ENCODE results near the gene SHANK3.

The SHANK3 gene

DNA sequence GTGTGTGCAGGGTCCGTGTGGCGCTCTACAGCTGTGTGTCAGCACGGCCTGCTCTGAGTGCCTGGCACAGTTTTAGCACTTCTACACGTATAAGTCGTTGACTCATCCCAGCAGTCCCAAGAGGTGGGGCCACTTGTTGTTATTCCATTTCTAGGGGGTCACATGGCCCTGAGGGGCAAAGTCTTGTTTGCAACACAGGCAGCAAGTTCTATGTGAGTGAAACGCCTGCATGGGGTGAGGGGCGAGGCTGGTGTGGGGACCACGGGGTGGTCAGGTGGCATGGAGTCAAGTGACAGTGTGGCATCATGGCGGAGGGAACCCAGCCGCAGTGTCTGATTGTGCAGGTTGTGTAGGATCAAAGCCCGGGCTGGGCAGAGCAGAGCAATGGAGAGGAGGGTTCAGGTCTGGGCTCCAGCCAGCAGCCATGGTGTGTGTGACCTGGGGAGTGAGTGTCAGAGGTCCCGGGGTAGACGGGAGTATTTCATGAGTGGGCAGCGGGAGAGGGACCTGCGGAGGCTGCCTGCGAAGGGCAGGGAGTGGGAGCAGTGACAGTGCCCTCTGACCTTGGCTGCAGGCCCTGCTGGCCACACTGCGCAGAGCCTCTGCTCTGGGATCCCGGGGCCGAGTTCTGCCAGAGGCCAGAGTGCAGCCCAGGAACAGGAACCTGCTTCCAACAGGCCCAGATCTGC, 27.9 kb downstream of the SHANK3 start:
- DNase-seq, result no peak

DNA sequence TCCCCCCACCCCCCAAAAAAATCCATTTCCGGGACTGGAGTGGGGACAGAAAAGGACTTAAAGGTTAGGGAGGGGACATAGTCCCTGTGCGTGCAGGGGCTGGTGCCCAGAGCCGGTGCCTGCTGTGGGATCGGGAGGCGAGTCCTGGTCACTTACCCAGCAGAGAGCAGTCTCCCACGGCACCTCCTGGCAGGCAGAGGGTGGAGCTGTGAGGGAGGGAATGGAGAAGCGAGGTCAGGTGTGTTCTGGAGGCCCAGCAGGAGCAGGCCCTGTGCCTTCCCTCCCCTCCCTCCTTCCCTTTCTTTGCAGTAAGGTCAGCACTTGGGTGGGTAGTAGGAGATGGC, 28.4 kb downstream of the SHANK3 start:
- DNase-seq, result no peak

DNA sequence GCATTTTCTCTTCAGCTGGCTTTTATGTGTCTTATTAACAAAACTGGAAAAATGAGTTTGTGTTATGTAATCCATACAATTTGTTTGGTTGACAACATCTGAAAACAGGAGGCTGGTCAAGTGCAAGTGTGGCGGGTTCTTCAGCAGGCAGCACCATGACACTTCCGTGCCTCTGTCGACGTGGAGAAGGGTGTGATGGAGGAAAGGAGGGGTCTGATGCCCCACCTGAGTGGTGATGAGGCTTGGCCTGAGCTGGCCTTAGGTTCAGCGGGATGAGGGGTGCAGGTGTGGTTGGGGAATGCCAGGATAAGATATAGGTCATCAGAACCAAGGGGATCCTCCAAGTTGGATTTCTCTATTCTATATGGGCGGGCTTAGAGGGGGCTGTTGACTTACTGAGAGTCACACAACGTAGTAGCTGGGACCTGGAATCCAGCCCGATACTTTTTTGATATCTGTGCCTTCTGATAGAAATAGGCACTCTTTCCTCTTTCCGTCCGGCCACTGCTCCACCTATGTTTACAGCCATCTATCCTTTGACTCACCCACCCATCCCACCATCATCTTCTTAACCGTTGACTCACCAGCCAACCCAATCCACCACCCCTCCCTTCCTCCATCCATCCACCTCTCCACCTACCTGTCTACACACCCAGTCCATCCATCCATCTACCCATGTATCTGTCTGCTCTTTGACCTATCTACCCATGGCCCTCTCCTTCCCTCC, 29.0 kb downstream of the SHANK3 start:
- DNase-seq, result no peak

DNA sequence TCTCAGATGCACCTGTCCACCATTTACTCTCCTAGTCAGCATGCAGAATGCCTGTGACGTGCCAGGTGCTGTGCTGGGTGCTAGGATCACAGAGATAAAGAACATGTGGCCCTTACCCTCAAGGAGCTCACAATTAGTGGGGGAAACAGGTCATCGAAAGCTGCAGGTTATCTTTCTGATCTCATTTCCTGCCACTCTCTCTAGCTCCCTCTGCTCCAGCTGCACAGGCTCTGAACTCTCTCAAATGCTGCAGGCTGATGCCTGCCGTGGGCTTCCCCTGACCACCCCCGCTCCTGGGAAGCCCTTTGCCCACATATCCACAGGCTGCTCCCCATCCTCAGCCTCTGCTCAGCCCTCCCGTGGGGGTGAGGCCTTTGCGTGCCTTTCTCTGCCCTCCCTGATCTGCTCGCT, 29.6 kb downstream of the SHANK3 start:
- DNase-seq, result no peak

DNA sequence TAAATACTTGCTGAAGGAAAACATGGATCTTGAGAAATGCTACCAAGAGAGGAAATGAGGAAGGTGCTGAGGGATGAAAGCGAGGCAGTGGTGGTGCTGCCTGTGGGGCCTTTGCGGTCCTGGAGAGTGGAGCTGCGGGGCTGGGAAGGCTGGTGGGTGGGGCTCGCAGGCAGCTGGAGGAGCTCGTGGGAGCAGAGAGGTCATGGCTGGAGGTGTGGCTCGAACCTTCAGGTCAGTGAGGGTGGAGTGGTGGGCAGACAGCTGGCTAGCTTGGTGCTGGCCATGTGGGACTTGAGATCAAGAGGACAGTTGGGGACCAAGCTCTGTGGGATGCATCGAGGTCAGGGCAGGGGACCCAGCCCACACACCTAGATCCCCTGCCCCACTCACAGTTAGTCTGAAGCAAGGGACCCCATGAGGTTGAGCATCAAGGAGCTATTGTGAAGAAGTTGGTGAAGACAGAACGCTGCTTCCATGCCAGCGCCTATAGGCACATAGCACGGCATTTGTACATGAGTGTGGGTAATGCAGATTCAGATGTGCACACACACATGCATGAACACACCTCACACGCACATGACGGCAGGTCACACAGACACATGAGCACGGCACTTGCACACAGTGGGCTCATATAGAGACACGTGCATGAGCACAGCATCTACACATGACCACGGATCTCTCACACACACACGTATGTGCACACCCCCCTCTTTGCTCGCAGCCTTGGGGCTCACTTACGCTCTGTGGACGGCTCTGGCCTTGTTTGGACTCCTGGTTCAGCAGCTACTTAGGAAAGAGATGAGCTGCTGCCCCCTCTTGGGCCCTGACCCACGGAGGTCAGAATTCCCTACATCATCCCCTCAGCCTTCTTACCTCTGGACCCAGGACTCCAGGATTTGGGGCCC, 30.4 kb downstream of the SHANK3 start:
- DNase-seq, result no peak

GRCh38 chr22:50703726-50704509, 31.3 kb downstream of the SHANK3 start:
- no peak for DNase-seq

GRCh38 chr22:50704510-50705218, 32.0 kb downstream of the SHANK3 start:
- DNase-seq, result no peak

DNA sequence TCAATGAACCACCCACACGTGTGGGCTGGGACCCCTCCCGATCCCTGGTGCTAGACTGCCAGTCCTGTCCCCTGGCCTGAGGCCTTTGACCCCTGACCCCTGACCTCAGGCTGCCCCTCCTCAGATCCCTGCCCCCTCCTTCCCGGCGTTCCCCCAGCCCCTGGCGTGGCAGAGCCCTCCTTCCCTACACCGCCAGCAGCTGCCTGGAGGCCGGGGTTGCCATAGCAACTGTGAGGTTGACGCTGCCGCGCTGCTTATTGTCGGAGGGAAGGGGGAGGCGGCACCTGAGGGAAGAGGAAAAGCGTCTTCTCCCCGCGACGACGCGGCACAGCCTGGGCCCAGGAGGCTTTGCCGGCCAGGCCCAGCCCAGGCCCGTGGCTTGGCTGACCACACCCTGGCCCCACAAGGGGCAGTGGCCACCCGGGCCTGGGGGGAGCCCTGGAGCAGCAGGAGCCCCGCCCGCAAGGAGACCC, 32.6 kb downstream of the SHANK3 start:
- peak; percentile 90 for DNase-seq

- DNase-seq, result no peak
Observed at GRCh38 chr22:50705851-50706351, 33.3 kb downstream of the SHANK3 start.

- no peak for DNase-seq
Observed at GRCh38 chr22:50706481-50707125, 34.0 kb downstream of the SHANK3 start.

- no peak for DNase-seq
Observed at GRCh38 chr22:50708474-50708873, 35.9 kb downstream of the SHANK3 start.

- DNase-seq, result no peak
Observed at GRCh38 chr22:50708996-50709395, 36.4 kb downstream of the SHANK3 start.

GRCh38 chr22:50710221-50710620, 37.6 kb downstream of the SHANK3 start:
- DNase-seq, result no peak

DNA sequence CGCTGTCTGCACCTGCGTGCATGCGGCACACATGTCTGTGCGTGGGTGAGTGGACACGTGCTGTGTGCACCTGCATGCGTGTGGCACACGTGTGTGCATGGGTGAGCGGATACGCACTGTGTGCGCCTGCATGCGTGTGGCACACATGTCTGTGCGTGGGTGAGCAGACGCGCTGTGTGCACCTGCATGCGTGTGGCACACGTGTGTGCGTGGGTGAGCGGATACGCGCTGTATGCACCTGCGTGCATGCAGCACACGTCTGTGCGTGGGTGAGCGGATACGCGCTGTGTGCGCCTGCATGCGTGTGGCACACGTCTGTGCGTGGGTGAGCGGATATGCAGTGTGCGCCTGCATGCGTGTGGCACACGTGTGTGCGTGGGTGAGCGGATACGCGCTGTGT, 38.3 kb downstream of the SHANK3 start:
- no peak for DNase-seq

DNA sequence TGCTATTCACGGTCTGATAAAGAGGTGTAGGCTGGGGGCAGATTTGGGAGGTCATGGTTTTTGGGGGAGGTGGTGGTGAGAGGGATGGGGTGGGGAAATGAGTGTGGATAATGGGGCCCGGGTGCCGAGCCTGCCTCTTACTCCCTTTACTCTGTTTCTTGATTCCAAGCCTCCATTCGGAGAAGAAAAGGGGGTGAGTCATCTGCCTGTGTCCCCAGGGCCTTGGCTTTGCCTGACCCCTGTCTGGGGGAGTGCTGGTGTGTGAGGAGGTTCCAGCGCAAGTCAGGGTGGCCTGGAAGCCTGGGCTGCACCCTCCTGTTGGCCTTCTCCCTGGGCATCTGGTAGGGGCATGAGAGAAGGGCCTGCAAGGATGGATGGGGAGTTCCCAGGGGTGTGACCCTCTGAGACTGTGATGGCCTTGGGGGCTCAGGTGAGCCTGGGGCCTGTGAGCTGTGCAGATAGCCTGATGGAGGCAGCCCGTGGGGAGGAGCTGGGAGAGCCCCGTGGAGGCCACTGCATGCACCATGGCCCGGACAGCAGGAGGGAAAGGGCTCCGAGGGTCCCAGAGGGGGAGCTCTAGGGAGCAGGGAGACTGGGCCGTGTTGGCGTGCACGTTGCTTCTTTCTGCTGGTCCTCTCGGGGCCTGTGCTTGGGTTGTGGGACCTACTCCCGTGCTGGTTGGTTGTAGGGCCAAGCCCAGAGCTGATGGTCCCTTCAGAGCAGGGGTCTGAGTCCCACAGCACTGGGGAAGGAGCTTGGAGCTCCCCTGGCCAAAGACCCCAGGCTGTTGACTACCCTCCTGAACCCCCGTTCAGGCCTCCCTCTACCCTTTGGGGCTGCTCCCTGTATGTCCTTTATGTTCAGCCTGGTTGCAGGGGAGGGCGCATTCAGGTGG, 39.1 kb downstream of the SHANK3 start:
- DNase-seq, result no peak

DNA sequence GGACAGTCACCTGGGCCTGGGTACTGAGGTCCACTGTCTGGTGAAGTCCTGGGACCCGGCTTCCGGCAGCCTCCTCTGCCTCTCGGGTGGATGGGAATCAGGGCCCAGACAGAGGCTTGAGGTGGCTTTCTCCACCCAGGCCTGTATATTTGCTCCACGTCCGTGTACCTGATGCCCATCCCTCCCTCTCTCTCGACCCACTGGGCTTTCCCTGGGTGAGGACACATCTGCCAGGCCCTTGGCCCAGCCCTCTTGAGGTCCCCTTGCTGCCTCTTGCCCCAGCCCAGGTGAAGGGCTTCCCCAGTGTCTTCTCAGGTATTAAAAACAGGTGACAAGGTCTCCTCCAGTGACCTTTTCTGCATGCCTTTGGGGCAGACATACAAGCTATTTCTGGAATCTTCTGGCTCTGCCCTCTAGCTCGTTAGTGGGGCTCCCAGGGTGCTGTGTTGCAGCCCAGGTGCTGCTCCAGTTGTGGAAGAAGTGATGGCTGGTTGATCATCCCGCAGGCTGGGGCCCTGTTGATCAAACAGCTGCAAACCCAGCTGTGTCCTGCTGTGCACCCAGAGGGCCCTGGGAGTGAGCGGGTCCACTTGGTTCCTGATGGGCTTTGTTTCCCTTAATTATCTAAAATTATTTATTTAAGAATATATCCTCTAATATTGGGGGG, 39.9 kb downstream of the SHANK3 start:
- DNase-seq, result no peak

GRCh38 chr22:50713008-50713385, 40.4 kb downstream of the SHANK3 start:
- no peak for DNase-seq

DNA sequence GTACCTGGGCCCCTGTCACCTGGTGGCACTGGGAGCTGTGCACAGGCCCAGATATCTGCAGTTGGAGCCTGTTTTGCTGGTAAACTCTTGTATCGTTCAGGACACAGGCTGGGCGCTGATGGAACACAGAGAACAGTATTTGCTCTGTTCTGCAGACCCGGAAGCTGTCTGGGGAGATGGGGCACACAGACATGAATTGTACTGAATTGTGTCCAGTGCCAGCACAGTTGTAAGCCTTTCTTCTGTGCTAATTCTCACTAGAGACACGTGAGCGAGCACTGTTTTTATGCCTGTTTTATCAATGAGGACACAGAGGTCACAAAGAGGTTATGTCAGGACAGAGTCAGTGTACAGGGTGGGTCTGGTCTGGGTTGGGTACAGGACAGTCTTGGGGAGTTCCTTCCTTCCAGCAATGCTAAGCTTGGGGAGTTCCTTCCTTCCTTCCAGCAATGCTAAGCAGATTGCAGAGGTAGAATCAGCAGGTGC, 41.0 kb downstream of the SHANK3 start:
- DNase-seq, result no peak

DNA sequence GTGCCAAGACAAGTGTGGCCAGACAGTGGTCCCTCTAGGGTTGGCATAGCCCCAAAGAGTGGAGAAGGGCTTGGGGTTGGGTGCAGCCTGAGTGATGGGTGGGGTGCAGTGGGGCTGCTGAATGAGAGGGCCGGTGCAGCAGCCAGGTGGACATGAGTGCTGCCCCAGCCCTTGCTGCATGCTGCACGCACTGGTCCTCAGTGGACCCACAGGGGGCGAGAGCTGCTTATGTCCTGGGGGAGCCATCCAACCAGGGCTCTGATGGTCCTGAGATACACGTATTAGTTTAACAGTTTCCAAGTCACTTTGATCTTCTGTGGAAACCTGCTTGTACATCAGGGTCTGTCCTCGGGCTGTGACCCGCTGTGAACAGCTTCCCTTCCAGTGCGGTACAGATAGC, 41.5 kb downstream of the SHANK3 start:
- no peak for DNase-seq
